ENCODE results near the gene MATN4.

MATN4 gene

DNA sequence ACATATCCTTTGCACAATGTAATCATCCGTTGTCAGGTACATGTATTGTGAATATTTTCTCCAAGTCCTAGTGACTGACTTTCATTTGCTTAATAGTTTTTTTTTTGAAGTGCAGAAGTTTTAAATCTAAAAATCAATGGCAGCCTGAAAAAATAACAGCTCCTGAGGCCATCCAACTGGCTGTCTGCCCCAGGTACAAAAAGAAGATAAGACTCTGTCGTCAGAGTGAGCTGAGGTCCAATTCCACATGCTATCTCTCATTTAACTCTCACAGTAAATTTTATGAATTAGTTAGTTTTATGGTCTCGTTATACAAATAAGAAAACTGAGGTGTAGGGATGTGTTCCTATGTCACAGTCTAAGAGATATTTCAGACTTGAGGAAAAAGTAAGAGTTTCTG is 32.8 kb downstream of the MATN4 start:
- DNase-seq (ENCODE audit: low read depth) = no peak
- H3K4me3 ChIP-seq (ENCODE audit: low read length) = no peak overlapping the region
- no peak for TF ChIP-seq CTCF (conservative IDR thresholded peaks at IDR 0.05; ENCODE audit: low read depth, low read length)

DNA sequence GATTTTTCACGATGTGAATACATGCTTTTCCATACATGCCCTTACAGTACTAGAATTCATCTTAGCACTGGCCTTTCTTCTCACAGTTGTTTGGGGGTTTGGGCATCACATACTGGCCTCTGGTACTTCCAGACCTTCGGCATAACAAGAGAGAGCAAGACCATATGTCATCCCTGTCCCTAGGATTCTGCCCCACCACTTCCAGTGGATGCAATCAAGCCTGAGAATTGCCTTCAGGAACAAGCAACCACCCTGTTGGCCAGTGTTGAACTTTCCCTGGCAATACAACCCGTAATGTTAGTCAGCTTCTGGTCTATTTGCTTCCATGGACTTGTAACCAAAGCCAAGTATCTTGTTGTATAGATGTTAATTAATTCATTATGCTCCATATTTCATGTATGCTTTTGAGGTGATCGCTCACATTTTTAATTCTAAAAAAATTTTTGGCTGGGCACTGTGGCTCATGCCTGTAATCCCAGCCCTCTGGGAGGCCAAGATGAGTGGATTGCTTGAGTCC is 38.3 kb downstream of the MATN4 start:
- no peak overlapping the region for H3K4me3 ChIP-seq (ENCODE audit: low read length)
- no peak for DNase-seq (ENCODE audit: low read depth)
- no peak for TF ChIP-seq CTCF (conservative IDR thresholded peaks at IDR 0.05; ENCODE audit: low read depth, low read length)

DNA sequence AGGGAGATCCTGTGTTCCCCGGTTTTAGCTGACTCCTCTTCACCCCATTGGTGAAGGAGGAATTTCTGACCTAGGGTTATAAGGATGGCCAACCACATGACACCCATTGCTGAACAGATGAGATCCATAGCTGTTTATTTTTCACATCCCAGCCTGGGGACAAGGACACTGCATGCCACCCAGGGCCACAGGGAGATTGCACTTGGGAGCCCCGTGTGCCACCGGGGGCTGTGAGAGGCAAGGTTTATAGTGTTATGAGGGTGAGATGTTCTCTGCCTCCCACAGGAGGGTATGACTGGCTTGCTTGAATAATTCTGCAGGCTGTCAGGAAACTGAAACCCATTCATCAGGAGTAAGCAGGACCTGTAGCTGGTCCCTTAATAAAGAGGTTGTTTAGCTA is 39.0 kb downstream of the MATN4 start:
- DNase-seq (ENCODE audit: low read depth) = no peak
- no peak overlapping the region for H3K4me3 ChIP-seq (ENCODE audit: low read length)
- no peak for TF ChIP-seq CTCF (conservative IDR thresholded peaks at IDR 0.05; ENCODE audit: low read depth, low read length)

GRCh38 chr20:45268531-45268930 is 39.6 kb downstream of the MATN4 start:
- no peak overlapping the region for H3K4me3 ChIP-seq (ENCODE audit: low read length)
- no peak for TF ChIP-seq CTCF (conservative IDR thresholded peaks at IDR 0.05; ENCODE audit: low read depth, low read length)
- DNase-seq (ENCODE audit: low read depth) = no peak

DNA sequence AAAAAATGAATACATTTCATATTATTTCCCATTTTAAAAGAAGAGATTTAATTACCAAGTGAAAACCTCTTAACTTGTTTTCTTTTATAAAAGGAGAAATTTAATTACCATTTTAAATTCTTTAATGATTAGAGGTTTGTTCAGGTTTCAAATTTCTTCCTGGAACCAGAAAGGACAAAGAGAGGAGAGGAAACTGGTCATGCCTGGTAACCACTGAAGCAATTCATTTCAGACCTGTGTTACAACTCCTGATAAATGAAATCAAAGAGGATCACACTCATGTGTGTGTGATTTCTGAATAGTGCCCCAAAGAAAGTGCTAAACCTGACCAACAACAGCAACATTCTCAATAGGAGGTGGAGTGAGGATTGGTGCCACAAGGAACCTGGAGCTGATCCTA is 41.1 kb downstream of the MATN4 start:
- DNase-seq (ENCODE audit: low read depth) = no peak
- no peak for TF ChIP-seq CTCF (conservative IDR thresholded peaks at IDR 0.05; ENCODE audit: low read depth, low read length)
- no peak overlapping the region for H3K4me3 ChIP-seq (ENCODE audit: low read length)

DNA sequence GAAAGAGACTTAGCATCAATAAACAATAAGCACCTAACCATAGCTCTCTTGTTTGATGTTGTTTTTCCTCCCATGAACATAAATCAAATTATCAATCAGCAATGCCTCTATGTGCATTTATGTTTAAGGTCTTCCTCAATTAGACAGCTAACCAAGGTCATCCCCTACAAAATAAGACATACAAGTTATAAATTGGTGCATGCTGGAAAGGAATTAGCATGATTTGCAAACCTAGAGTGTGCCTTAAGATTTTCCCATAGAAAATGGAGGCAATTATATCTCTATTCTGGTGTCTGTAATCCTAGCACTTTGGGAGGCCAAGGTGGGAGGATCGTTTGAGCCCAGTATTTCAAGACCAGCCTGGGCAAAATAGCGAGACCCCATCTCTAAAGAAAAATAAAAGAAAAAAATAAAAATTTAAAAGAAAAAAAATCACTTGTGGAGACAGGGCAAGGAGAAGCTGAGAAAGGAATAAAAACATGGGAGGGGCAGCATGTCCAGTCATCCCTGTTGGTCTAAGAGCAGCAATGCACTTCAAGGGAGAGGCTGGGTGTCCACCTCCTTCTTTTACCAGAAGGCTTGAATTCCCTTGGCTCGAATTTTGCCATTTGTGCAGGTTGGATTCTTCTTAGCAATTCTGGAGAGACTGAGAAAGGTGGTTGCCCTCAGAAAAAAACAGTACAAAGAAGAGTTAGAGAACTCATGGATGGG is 44.4 kb downstream of the MATN4 start:
- TF ChIP-seq CTCF (conservative IDR thresholded peaks at IDR 0.05; ENCODE audit: low read depth, low read length) = no peak
- no peak for DNase-seq (ENCODE audit: low read depth)
- H3K4me3 ChIP-seq (ENCODE audit: low read length) = no peak overlapping the region

DNA sequence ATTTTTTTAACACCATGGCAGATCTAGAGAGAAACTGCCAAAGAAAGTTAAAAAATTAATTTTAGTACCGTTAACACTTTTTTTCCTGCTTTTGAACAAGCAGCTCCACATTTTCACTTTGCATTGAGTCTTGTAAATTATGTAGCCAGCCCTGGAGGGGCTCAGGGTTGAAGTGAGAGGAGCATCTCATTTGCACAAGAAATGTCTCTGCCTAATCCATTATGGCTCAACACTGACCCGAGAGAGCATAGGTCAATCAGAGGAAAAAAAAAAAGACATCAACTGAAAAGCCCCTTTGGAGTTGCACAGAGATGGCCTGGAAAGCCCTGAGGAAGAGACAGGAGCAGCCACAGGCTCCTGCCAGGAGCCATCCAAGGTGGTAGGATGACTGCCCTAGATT is 49.4 kb downstream of the MATN4 start:
- no peak for DNase-seq (ENCODE audit: low read depth)
- TF ChIP-seq CTCF (conservative IDR thresholded peaks at IDR 0.05; ENCODE audit: low read depth, low read length) = no peak

More for the DNA sequence above, 49.4 kb downstream of the MATN4 start:
- H3K4me3 ChIP-seq (ENCODE audit: low read length) = no peak overlapping the region

All from retinal pigment epithelial cell (primary cell).